SK-MEL-5 (cell line): ENCODE measurements around the gene SLC12A1. TPM values are rescaled to one million over a fixed set of nuclear protein-coding genes. Genes with fewer than 3 reads are reported as not detected.

Source experiments
- DNase-seq: peaks from one replicate; pipeline ENCODE4 v3.0.0-alpha.2; 2016; ENCODE audit warnings: low read depth, low spot score
- in situ Hi-C: cut with HindIII; loops from 2 replicates; pipeline ENCODE4 v1.10.0; 2016; ENCODE audit warnings: low sequenced_read_pairs, high pct_unique_total_duplicates, low pct_unique_long_range_greater_than_20kb
- polyA plus RNA-seq, 2 experiments: library from polyadenylated mRNA; depleted of rRNA; stranded (reverse); fragments of >200 nt; gene quantifications; 2 replicates each; pipeline ENCODE4 v1.2.3, GENCODE V29; 2015
- total RNA-seq: library from RNA; depleted of rRNA; stranded (reverse); fragments of >200 nt; shearing (Covaris generic); gene quantifications from 2 replicates; pipeline ENCODE4 v1.2.3, GENCODE V29; 2014; rRNA removed

SLC12A1 gene
- 0.11 and 0.16 TPM in 2 replicates for total RNA-seq
- polyA plus RNA-seq (2015; cell fraction: cytosol; rRNA removed): 0.05 TPM in 1 of 2 replicates, not detected in the other
- polyA plus RNA-seq (2015; cell fraction: nucleus; rRNA removed): not detected in 2 replicates

- in situ Hi-C loops: no loop called here
- no peak for DNase-seq
Observed at GRCh38 chr15:48205981-48206380, at the start of gene SLC12A1. Gene SLC12A1, plus strand, starts transcription at chr15:48206302. Its CDS starts 1,418 bp downstream, at chr15:48207720.

- no peak for DNase-seq
- in situ Hi-C loops: no loop called here
Observed at GRCh38 chr15:48168616-48169015, 37.5 kb upstream of the SLC12A1 start.

GRCh38 chr15:48170981-48171380 lies 35.1 kb upstream of the SLC12A1 start:
- in situ Hi-C loops: no loop called here
- peak; percentile 88 for DNase-seq

- DNase-seq: no peak
- in situ Hi-C loops: no loop called here
Observed at GRCh38 chr15:48175126-48175525, 31.0 kb upstream of the SLC12A1 start.

GRCh38 chr15:48176112-48176511 lies 30.0 kb upstream of the SLC12A1 start:
- in situ Hi-C loops: no loop called here

GRCh38 chr15:48176957-48177356 lies 29.1 kb upstream of the SLC12A1 start:
- in situ Hi-C loops: no loop called here
- DNase-seq: no peak

More at GRCh38 chr15:48176112-48176511, 30.0 kb upstream of the SLC12A1 start:
- no peak for DNase-seq

GRCh38 chr15:48177383-48177765 lies 28.7 kb upstream of the SLC12A1 start:
- no peak for DNase-seq
- in situ Hi-C loops: no loop called here

GRCh38 chr15:48177766-48178647 lies 28.1 kb upstream of the SLC12A1 start, which contains the start of gene MYEF2:
Gene MYEF2, minus strand, starts transcription at chr15:48178295. Its CDS starts 58 bp downstream, at chr15:48178237.
- DNase-seq: peak; percentile 45
- in situ Hi-C loops: no loop called here

- no peak for DNase-seq
- in situ Hi-C loops: no loop called here
Observed at GRCh38 chr15:48178648-48178931, 27.5 kb upstream of the SLC12A1 start.

- no peak for DNase-seq
- in situ Hi-C loops: no loop called here
Observed at GRCh38 chr15:48182749-48183148, 23.4 kb upstream of the SLC12A1 start.

- DNase-seq: no peak
- in situ Hi-C loops: no loop called here
Observed at GRCh38 chr15:48185529-48185928, 20.6 kb upstream of the SLC12A1 start.

- no peak for DNase-seq
- in situ Hi-C loops: no loop called here
Observed at GRCh38 chr15:48186271-48186670, 19.8 kb upstream of the SLC12A1 start.

- DNase-seq: peak; percentile 65
- in situ Hi-C loops: no loop called here
Observed at GRCh38 chr15:48190932-48191573, 15.0 kb upstream of the SLC12A1 start.

- no peak for DNase-seq
- in situ Hi-C loops: no loop called here
Observed at GRCh38 chr15:48191574-48192225, 14.4 kb upstream of the SLC12A1 start, which contains the start of gene CTXN2. Gene CTXN2, plus strand, starts transcription at chr15:48191665. Its CDS starts 9,636 bp downstream, at chr15:48201301.

- DNase-seq: no peak
- in situ Hi-C loops: no loop called here
Observed at GRCh38 chr15:48202068-48202467, 4.0 kb upstream of the SLC12A1 start.

GRCh38 chr15:48221261-48221660 lies 15.2 kb downstream of the SLC12A1 start:
- DNase-seq: no peak
- in situ Hi-C loops: no loop called here

- in situ Hi-C loops: no loop called here
- DNase-seq: no peak
Observed at GRCh38 chr15:48221885-48222284, 15.8 kb downstream of the SLC12A1 start.

- in situ Hi-C loops: no loop called here
- DNase-seq: no peak
Observed at GRCh38 chr15:48222627-48223026, 16.5 kb downstream of the SLC12A1 start.
